PC-3 (cell line): ENCODE results near the gene PRRG4. TPM values are rescaled to one million over a fixed set of nuclear protein-coding genes. Genes with fewer than 3 reads are reported as not detected.

Experiments used
- ATAC-seq: fragments of 200-7000 bp; cut with Tn5 transposase; 2 replicates; pipeline ENCODE4 v1.9.1; 2020; ENCODE audit warnings: mild to moderate bottlenecking, moderate library complexity
- BruUV-seq: library from RNA; stranded (reverse); fragments of 400-500 nt; replicated peaks from 2 replicates; lab custom pipeline; 2021; lab: Mats Ljungman, UMichigan
- CTCF ChIA-PET: fragments of 300-600 bp; sonication (Branson Sonifier 250); formaldehyde crosslinking; loops from one replicate; lab custom pipeline; 2022; ENCODE audit warnings: antibody characterized with exemption; lab: Charles Lee
- POLR2A ChIA-PET: fragments of 300-600 bp; sonication (Branson Sonifier 250); formaldehyde crosslinking; loops from one replicate; lab custom pipeline; 2022; ENCODE audit warnings: antibody characterized with exemption; ENCODE audit not compliant: unreplicated experiment; lab: Charles Lee
- DNase-seq: peaks from one replicate; pipeline ENCODE4 v3.0.0-alpha.2; 2015
- H2AFZ ChIP-seq: fragments of 300-600 bp; sonication (generic); 2 replicates; pipeline ENCODE4 v1.6.0; 2016; ENCODE audit warnings: antibody characterized with exemption, low read length
- H3F3A ChIP-seq: fragments of 300-600 bp; sonication (generic); one replicate; pipeline ENCODE4 v1.6.0; 2017; ENCODE audit warnings: antibody characterized with exemption, low read length, control low read depth, mild to moderate bottlenecking; ENCODE audit not compliant: unreplicated experiment
- H3K27ac ChIP-seq: fragments of 300-600 bp; sonication (generic); 2 replicates; pipeline ENCODE4 v1.5.1; 2016; ENCODE audit warnings: mild to moderate bottlenecking, low read length
- H3K27me3 ChIP-seq: fragments of 300-600 bp; sonication (generic); 2 replicates; pipeline ENCODE4 v1.6.1; 2016; ENCODE audit warnings: low read length, mixed read lengths
- H3K36me3 ChIP-seq: fragments of 300-600 bp; sonication (generic); 2 replicates; pipeline ENCODE4 v1.6.1; 2016; ENCODE audit warnings: low read depth, mixed run types, low read length, mixed read lengths
- H3K4me1 ChIP-seq: fragments of 300-600 bp; sonication (generic); 2 replicates; pipeline ENCODE4 v1.5.1; 2016; ENCODE audit warnings: low read length; ENCODE audit not compliant: insufficient read depth
- H3K4me2 ChIP-seq: fragments of 300-600 bp; sonication (generic); 2 replicates; pipeline ENCODE4 v1.6.0; 2016; ENCODE audit warnings: low read length
- H3K4me3 ChIP-seq: fragments of 300-600 bp; sonication (generic); 2 replicates; pipeline ENCODE4 v1.5.1; 2016; ENCODE audit warnings: mild to moderate bottlenecking, low read length, mixed read lengths
- H3K79me2 ChIP-seq: fragments of 300-600 bp; sonication (generic); 2 replicates; pipeline ENCODE4 v1.6.1; 2017; ENCODE audit warnings: low read length, mixed read lengths
- H3K9ac ChIP-seq: fragments of 300-600 bp; sonication (generic); 2 replicates; pipeline ENCODE4 v1.6.0; 2016; ENCODE audit warnings: mild to moderate bottlenecking, low read length
- H3K9me2 ChIP-seq: fragments of 300-600 bp; sonication (generic); replicated peaks from 2 replicates; pipeline ENCODE4 v1.6.1; 2016; ENCODE audit warnings: mixed run types, low read length, mixed read lengths
- H3K9me3 ChIP-seq: fragments of 300-600 bp; sonication (generic); 2 replicates; pipeline ENCODE4 v1.6.1; 2016; ENCODE audit warnings: low read length, mixed read lengths
- H4K20me1 ChIP-seq: fragments of 300-600 bp; sonication (generic); 2 replicates; pipeline ENCODE4 v1.6.1; 2016; ENCODE audit warnings: low read length, mixed read lengths
- EZH2 ChIP-seq: fragments of 300-600 bp; sonication (generic); IDR thresholded peaks from one replicate; pipeline ENCODE4 v1.6.1; 2017; ENCODE audit warnings: antibody characterized with exemption, mild to moderate bottlenecking, low read length; ENCODE audit not compliant: unreplicated experiment
- EZH2phosphoT487 ChIP-seq: fragments of 300-600 bp; sonication (generic); IDR thresholded peaks from 2 replicates; pipeline ENCODE4 v1.6.1; 2018; ENCODE audit warnings: mild to moderate bottlenecking, antibody characterized with exemption, low read length, borderline replicate concordance
- intact Hi-C: fragments of 100-400 bp; cut with micrococcal nuclease; formaldehyde crosslinking; loops from 2 replicates; pipeline ENCODE4 v1.9.0; 2023
- total RNA-seq: library from RNA; depleted of rRNA; stranded (reverse); fragments of >200 nt; gene quantifications from 2 replicates; pipeline ENCODE4 v1.2.3, GENCODE V29; 2014
- TF ChIP-seq, protein P1 (sequence below): fragments of 300-600 bp; sonication (generic); conservative IDR thresholded peaks from 2 replicates; pipeline ENCODE4 v1.5.1; 2017; ENCODE audit warnings: antibody characterized with exemption, low read depth, mild to moderate bottlenecking, low read length

Gene PRRG4
- total RNA-seq, 1 experiment from 2014 or later, result 17.9 TPM

DNA sequence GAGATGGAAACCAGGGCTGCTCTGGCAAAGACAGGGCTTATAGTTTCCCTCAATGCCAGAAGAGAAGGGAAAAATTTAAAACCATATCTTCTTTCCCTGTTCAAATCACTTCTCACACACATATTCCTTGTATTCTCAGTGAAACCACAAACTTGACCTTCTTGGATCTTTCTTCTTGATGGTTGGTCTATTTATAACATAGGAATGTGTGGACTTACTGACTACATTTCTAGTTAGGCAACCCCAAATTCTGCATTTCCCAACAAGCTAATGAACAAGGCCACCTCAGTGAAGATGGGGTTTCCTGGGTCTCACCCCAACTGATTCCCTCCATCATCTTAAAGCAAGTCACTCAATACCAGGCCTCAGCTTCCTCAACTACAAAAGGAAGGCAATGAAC is 59.1 kb downstream of the PRRG4 start:
- H3K4me1 ChIP-seq, result peaks cover 15% of the 10 kb centered on the region
- H3K27me3 ChIP-seq, result no peaks in the 10 kb centered on the region
- ChIA-PET POLR2A (no interaction called here), CTCF (no interaction called here)
- no peak overlapping the region for H2AFZ ChIP-seq
- no peak overlapping the region for H3K27ac ChIP-seq
- H3K4me2 ChIP-seq, result no peak overlapping the region
- no peaks in the 10 kb centered on the region for H3F3A ChIP-seq
- ATAC-seq (no peak), DNase-seq (no peak)
- TF ChIP-seq, protein P1, sequence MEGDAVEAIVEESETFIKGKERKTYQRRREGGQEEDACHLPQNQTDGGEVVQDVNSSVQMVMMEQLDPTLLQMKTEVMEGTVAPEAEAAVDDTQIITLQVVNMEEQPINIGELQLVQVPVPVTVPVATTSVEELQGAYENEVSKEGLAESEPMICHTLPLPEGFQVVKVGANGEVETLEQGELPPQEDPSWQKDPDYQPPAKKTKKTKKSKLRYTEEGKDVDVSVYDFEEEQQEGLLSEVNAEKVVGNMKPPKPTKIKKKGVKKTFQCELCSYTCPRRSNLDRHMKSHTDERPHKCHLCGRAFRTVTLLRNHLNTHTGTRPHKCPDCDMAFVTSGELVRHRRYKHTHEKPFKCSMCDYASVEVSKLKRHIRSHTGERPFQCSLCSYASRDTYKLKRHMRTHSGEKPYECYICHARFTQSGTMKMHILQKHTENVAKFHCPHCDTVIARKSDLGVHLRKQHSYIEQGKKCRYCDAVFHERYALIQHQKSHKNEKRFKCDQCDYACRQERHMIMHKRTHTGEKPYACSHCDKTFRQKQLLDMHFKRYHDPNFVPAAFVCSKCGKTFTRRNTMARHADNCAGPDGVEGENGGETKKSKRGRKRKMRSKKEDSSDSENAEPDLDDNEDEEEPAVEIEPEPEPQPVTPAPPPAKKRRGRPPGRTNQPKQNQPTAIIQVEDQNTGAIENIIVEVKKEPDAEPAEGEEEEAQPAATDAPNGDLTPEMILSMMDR, result no peak
- TF ChIP-seq EZH2 (no peak), EZH2phosphoT487 (no peak)
- intact Hi-C loops, result no loop called here
- BruUV-seq, result no TSS peak
- peaks cover 18% of the 10 kb centered on the region for H3K79me2 ChIP-seq
- no peaks in the 10 kb centered on the region for H3K9me2 ChIP-seq
- H4K20me1 ChIP-seq, result no peaks in the 10 kb centered on the region
- no peak overlapping the region for H3K9ac ChIP-seq
- H3K36me3 ChIP-seq, result no peaks in the 10 kb centered on the region
- H3K4me3 ChIP-seq, result no peak overlapping the region
- H3K9me3 ChIP-seq, result no peaks in the 10 kb centered on the region

DNA sequence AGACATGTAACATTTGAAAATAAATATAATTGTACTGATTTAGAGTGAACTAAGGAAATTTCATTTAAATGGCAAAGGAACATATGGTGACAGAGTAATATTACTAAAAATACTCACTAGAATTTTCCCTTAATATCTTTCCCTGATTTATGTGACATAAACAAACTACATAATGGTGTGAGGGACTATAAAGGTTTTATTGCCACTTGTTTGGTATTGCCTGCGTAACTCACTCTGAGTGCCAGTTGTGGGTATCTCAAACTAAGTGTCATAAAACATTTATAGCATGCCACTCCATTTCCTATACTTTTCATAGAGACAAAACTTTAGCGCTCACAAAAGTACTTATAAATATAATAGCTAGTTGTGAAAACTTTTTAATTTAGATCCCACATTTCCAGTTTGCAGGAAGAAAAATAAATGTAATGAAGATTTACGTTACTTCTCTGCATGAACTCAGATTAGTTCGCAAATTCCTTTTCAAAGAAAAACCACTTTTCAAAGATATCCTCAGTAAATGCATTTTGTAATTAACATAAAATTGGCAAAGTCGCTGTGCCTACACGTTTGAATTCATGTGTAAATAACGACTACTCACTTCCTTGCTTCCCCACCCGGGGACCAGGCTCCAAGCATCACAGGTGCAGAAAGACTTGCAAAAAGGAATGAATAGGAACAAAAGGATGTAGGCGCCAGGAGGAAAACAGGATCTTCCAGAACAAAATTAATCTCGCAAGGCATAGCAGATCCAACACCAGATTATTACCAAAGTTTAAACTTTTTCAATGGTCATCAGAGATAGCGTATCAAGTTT is 61.3 kb downstream of the PRRG4 start:
- no peaks in the 10 kb centered on the region for H4K20me1 ChIP-seq
- DNase-seq (peak; percentile 37), ATAC-seq (0 out of 2 replicates have a peak, but pooled peaks have one; percentile 14)
- H3K27ac ChIP-seq, result no peak overlapping the region
- H3K27me3 ChIP-seq, result no peaks in the 10 kb centered on the region
- H3K9ac ChIP-seq, result peak overlapping the region; percentile 98
- H3K4me3 ChIP-seq, result peak overlapping the region; percentile 82
- peak overlapping the region; percentile 94 for H3K4me2 ChIP-seq
- no peaks in the 10 kb centered on the region for H3K9me2 ChIP-seq
- peaks cover 40% of the 10 kb centered on the region for H3K79me2 ChIP-seq
- no peaks in the 10 kb centered on the region for H3K36me3 ChIP-seq
- POLR2A ChIA-PET, result interaction anchor here (0.7 kb wide), 1 partner anchor 44 kb away, joined by 4 read pairs; no protein-coding TSS in a partner anchor
- no peak overlapping the region for H2AFZ ChIP-seq
- no peaks in the 10 kb centered on the region for H3F3A ChIP-seq
- TF ChIP-seq, protein P1, result no peak
- TF ChIP-seq EZH2phosphoT487 (no peak), EZH2 (no peak)
- BruUV-seq, result no TSS peak
- H3K9me3 ChIP-seq, result no peaks in the 10 kb centered on the region
- H3K4me1 ChIP-seq, result peaks cover 28% of the 10 kb centered on the region
- CTCF ChIA-PET, result interaction anchor here (0.6 kb wide), 1 partner anchor 99 kb away, joined by 4 read pairs; no protein-coding TSS in a partner anchor
- intact Hi-C loops, result loop anchor here (2.0 to 10.0 kb wide), 3 partner anchors 70 to 179 kb away; no protein-coding TSS in a partner anchor
